GM12878 (cell line): Measurements from ENCODE around the gene PBRM1. TPM values are rescaled to one million over a fixed set of nuclear protein-coding genes. Genes with fewer than 3 reads are reported as not detected.

Experiments
- ATAC-seq: fragments of 200-7000 bp; cut with Tn5 transposase; 3 replicates; pipeline ENCODE4 v1.9.1; 2020; ENCODE audit warnings: mild to moderate bottlenecking, moderate library complexity
- BruUV-seq: library from RNA; stranded (reverse); fragments of 400-500 nt; replicated peaks from 2 replicates; lab custom pipeline; 2021; lab: Mats Ljungman, UMichigan
- CTCF ChIA-PET: fragments of 300-600 bp; sonication (Branson Sonifier 250); formaldehyde crosslinking; extraction: SDS; loops from one replicate; lab custom pipeline; 2021; ENCODE audit warnings: inconsistent platforms; lab: Yijun Ruan, JAX
- POLR2A ChIA-PET: fragments of 350-600 bp; formaldehyde crosslinking; extraction: SDS; loops from one replicate; lab custom pipeline; 2021; ENCODE audit warnings: inconsistent platforms; lab: Charles Lee
- RAD21 ChIA-PET: fragments of 300-600 bp; sonication (Branson Sonifier 250); formaldehyde crosslinking; loops from one replicate; lab custom pipeline; 2023; ENCODE audit warnings: antibody characterized with exemption; ENCODE audit not compliant: unreplicated experiment; lab: Charles Lee
- SMC1A ChIA-PET: fragments of 300-600 bp; sonication (Branson Sonifier 250); formaldehyde crosslinking; loops from one replicate; lab custom pipeline; 2023; ENCODE audit not compliant: unreplicated experiment, uncharacterized antibody; lab: Charles Lee
- DNase-seq: peaks from one replicate; pipeline ENCODE4 v3.0.0-alpha.2; 2011; ENCODE audit warnings: low read depth, low spot score
- FAIRE-seq: peaks from 3 replicates; lab custom pipeline; 2011; peaks lifted over from hg19 to GRCh38; lab: Jason Lieb, UNC
- H2AFZ ChIP-seq: 2 replicates; pipeline ENCODE4 v1.6.0; 2011; ENCODE audit warnings: low read depth, low read length, control low read depth; ENCODE audit not compliant: control insufficient read depth
- H3K27ac ChIP-seq: 2 replicates; pipeline ENCODE4 v1.5.1; 2011; ENCODE audit warnings: control low read depth; ENCODE audit not compliant: control insufficient read depth, insufficient read depth
- H3K27me3 ChIP-seq, 2 experiments: replicated peaks in 1 of 2; 2 replicates each; pipeline versions ENCODE4 v1.6.0 to v1.6.1; 2011; ENCODE audit warnings: low read length in 1 of 2; ENCODE audit not compliant: control insufficient read depth in 2 of 2, insufficient read depth in 2 of 2
- H3K36me3 ChIP-seq, 2 experiments: 2 replicates each; pipeline ENCODE4 v1.5.1; 2011; ENCODE audit warnings: low read length in 1 of 2; ENCODE audit not compliant: control insufficient read depth in 2 of 2, insufficient read depth in 2 of 2
- H3K4me1 ChIP-seq: 2 replicates; pipeline ENCODE4 v1.6.1; 2011; ENCODE audit warnings: mild to moderate bottlenecking, low read length, moderate library complexity, mixed read lengths; ENCODE audit not compliant: control insufficient read depth, insufficient read depth
- H3K4me2 ChIP-seq: 2 replicates; pipeline ENCODE4 v1.6.0; 2011; ENCODE audit warnings: control low read depth; ENCODE audit not compliant: control insufficient read depth, insufficient read depth
- H3K4me3 ChIP-seq: fragments of 200-600 bp; sonication (generic); 2 replicates; pipeline ENCODE4 v1.5.1; 2016
- H3K79me2 ChIP-seq: 2 replicates; pipeline ENCODE4 v1.6.0; 2011; ENCODE audit warnings: low read length; ENCODE audit not compliant: control insufficient read depth, insufficient read depth
- H3K9ac ChIP-seq: 2 replicates; pipeline ENCODE4 v1.8.0; 2011; ENCODE audit warnings: low read length, control low read depth, mixed read lengths; ENCODE audit not compliant: control insufficient read depth, insufficient read depth
- H3K9me3 ChIP-seq: replicated peaks from 3 replicates; pipeline ENCODE4 v1.5.1; 2011; ENCODE audit warnings: mild to moderate bottlenecking, low read length; ENCODE audit not compliant: control insufficient read depth, insufficient read depth
- H4K20me1 ChIP-seq: 2 replicates; pipeline ENCODE4 v1.6.0; 2011; ENCODE audit not compliant: control insufficient read depth, insufficient read depth
- BCL11A ChIP-seq: IDR thresholded peaks from 2 replicates; pipeline ENCODE4 v1.6.1; 2011; ENCODE audit warnings: low read depth, low read length
- E2F8 ChIP-seq: fragments of 450-650 bp; IDR thresholded peaks from 2 replicates; pipeline ENCODE4 v1.6.1; 2018; ENCODE audit warnings: mild to moderate bottlenecking, low read depth, moderate library complexity; ENCODE audit not compliant: partially characterized antibody
- ETV6 ChIP-seq, 2 experiments: fragments of 450-650 bp in 1 of 2; IDR thresholded peaks in 1 of 2; conservative IDR thresholded peaks in 1 of 2; 2 replicates each; pipeline ENCODE4 v1.6.1; 2014; ENCODE audit warnings: antibody characterized with exemption in 1 of 2, borderline replicate concordance in 1 of 2, low read depth in 1 of 2, mild to moderate bottlenecking in 1 of 2, moderate library complexity in 1 of 2
- NFXL1 ChIP-seq: fragments of 450-650 bp; IDR thresholded peaks from 2 replicates; pipeline ENCODE4 v1.6.1; 2017; ENCODE audit warnings: antibody characterized with exemption, mild to moderate bottlenecking, borderline replicate concordance
- PML ChIP-seq: IDR thresholded peaks from 2 replicates; pipeline ENCODE4 v1.6.1; 2012; ENCODE audit warnings: low read length, inconsistent platforms
- YY1 ChIP-seq: IDR thresholded peaks from 2 replicates; pipeline ENCODE4 v1.6.1; 2011; ENCODE audit warnings: low read depth, mild to moderate bottlenecking, low read length
- WGBS: methylation state at CpG from one replicate; pipeline ENCODE4 v1.1.6; 2016; ENCODE audit warnings: low lambda C conversion rate; ENCODE audit not compliant: insufficient replicate concordance, insufficient coverage; ENCODE audit errors: missing lambda C conversion rate; 5-methylcytosine and 5-hydroxymethylcytosine counted together
- in situ Hi-C: fragments of 300-500 bp; cut with MboI; formaldehyde crosslinking; loops from 9 replicates; pipeline ENCODE4 v1.14.3; 2018; ENCODE audit warnings: mixed read lengths
- intact Hi-C: fragments of 100-400 bp; cut with micrococcal nuclease; formaldehyde crosslinking; loops from one replicate; pipeline ENCODE4 v1.14.2; 2022; ENCODE audit not compliant: unreplicated experiment
- polyA plus RNA-seq, 11 experiments: library from polyadenylated mRNA; depleted of rRNA in 4 of 11; unstranded in 6 of 11; stranded (reverse) in 5 of 11; fragments of >200 nt; fragmentation: Nextera tagmentation in 4 of 11; fragmentation: Illumina TruSeq in 1 of 11; extraction: Ambion mirVana in 4 of 11; extraction: Trizol in 1 of 11; gene quantifications; 1 replicate in 1 of 11; 2 replicates in 10 of 11; pipeline versions ENCODE4 v1.2.1 to v1.2.3, GENCODE V29; 2011 to 2016; ENCODE audit warnings: inconsistent platforms in 2 of 11, missing spikeins in 2 of 11, low read depth in 1 of 11
- total RNA-seq, 4 experiments: library from RNA; depleted of rRNA in 3 of 4; stranded (reverse); fragments of >200 nt in 3 of 4; fragmentation: Illumina TruSeq in 1 of 4; extraction: Trizol in 1 of 4; gene quantifications; 2 replicates each; pipeline versions ENCODE4 v1.2.1 to v1.2.3, GENCODE V29; 2013 to 2021
- TF ChIP-seq, protein P1 (sequence below): fragments of 450-650 bp; formaldehyde crosslinking; IDR thresholded peaks from 2 replicates; pipeline ENCODE4 v1.4.0; 2020; ENCODE audit warnings: mild to moderate bottlenecking, moderate library complexity

Gene PBRM1
- total and polyA plus RNA-seq, 10 of the 15 experiments (the other 5 are each of a cell fraction or from before 2014, with no cell fraction given), result 8.9 to 88.9 (median 39.3) TPM

DNA sequence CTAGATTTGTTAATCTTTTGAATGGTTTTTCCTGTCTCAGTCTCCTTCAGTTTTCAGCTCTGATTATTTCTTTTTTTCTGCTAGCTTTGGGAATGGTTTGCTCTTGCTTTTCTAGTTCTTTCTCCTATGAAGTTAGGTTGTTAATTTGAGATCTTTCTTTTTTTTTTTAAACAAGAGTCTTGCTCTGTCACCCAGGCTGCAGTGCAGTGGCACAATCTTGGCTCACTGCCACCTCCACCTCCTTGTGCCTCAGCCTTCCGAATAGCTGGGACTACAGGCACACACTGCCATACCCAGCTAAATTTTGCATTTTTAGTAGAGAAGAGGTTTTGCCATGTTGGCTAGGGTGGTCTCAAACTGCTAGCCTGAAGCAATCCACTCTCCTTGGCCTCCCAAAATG is 92.6 kb downstream of the PBRM1 start:
- Histone ChIP-seq H3K4me1 (no peaks in the 10 kb centered on the region), H3K9me3 (no peaks in the 10 kb centered on the region), H3K27me3 (no peaks in the 10 kb centered on the region)
- ChIA-PET SMC1A (interaction anchor here (1.2 to 1.5 kb wide), 2 partner anchors 10 to 20 kb away, joined by 3 to 5 read pairs; no protein-coding TSS in a partner anchor), RAD21 (no interaction called here)
- BruUV-seq, result no TSS peak
- DNase-seq (no peak), ATAC-seq (no peak)
- in situ Hi-C loops, result no loop called here
- 100% methylated on average over 1 of the region's 1 CpG for WGBS
- TF ChIP-seq YY1 (no peak), ETV6 (conservative IDR thresholded peaks at IDR 0.05 in 1 of 2, IDR thresholded peaks at IDR 0.05 in 1 of 2; ENCODE audit: borderline replicate concordance in 1 of 2, low read depth in 1 of 2) (no peak), BCL11A (no peak), PML (no peak), NFXL1 (no peak), E2F8 (no peak)
- TF ChIP-seq, protein P1, sequence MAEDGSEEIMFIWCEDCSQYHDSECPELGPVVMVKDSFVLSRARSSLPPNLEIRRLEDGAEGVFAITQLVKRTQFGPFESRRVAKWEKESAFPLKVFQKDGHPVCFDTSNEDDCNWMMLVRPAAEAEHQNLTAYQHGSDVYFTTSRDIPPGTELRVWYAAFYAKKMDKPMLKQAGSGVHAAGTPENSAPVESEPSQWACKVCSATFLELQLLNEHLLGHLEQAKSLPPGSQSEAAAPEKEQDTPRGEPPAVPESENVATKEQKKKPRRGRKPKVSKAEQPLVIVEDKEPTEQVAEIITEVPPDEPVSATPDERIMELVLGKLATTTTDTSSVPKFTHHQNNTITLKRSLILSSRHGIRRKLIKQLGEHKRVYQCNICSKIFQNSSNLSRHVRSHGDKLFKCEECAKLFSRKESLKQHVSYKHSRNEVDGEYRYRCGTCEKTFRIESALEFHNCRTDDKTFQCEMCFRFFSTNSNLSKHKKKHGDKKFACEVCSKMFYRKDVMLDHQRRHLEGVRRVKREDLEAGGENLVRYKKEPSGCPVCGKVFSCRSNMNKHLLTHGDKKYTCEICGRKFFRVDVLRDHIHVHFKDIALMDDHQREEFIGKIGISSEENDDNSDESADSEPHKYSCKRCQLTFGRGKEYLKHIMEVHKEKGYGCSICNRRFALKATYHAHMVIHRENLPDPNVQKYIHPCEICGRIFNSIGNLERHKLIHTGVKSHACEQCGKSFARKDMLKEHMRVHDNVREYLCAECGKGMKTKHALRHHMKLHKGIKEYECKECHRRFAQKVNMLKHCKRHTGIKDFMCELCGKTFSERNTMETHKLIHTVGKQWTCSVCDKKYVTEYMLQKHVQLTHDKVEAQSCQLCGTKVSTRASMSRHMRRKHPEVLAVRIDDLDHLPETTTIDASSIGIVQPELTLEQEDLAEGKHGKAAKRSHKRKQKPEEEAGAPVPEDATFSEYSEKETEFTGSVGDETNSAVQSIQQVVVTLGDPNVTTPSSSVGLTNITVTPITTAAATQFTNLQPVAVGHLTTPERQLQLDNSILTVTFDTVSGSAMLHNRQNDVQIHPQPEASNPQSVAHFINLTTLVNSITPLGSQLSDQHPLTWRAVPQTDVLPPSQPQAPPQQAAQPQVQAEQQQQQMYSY, result no peak
- TF ChIP-seq, all 136 proteins: peak for 0
- H3K79me2 ChIP-seq, result no peaks in the 10 kb centered on the region
- no peak overlapping the region for H3K4me2 ChIP-seq
- POLR2A ChIA-PET, result no interaction called here
- CTCF ChIA-PET, result no interaction called here
- H3K36me3 ChIP-seq, result peaks cover 0 to 16% of the 10 kb centered on the region in 2 experiments; a peak in 3 of 4 replicates
- H3K9ac ChIP-seq, result no peak overlapping the region
- H4K20me1 ChIP-seq, result no peaks in the 10 kb centered on the region
- no peak for FAIRE-seq
- H3K4me3 ChIP-seq, result no peak overlapping the region
- intact Hi-C loops, result no loop called here
- no peak overlapping the region for H2AFZ ChIP-seq
- no peak overlapping the region for H3K27ac ChIP-seq
